HCT116 (cell line): Measurements from ENCODE around the gene ID3. TPM values are rescaled to one million over a fixed set of nuclear protein-coding genes. Genes with fewer than 3 reads are reported as not detected.

Source experiments
- ATAC-seq: fragments of 200-7000 bp; cut with Tn5 transposase; 2 replicates; pipeline ENCODE4 v1.9.1; 2020; ENCODE audit warnings: mild to moderate bottlenecking, moderate library complexity
- BruUV-seq: library from RNA; stranded (reverse); fragments of 400-500 nt; replicated peaks from 2 replicates; lab custom pipeline; 2021; lab: Mats Ljungman, UMichigan
- CTCF ChIA-PET: fragments of 300-600 bp; sonication (Branson Sonifier 250); formaldehyde crosslinking; loops from one replicate; lab custom pipeline; 2021; ENCODE audit warnings: antibody characterized with exemption; lab: Charles Lee
- POLR2A ChIA-PET: fragments of 300-600, 350-600 bp; sonication (Branson Sonifier 250); formaldehyde crosslinking; loops from one replicate; lab custom pipeline; 2021; ENCODE audit warnings: antibody characterized with exemption; lab: Charles Lee
- RAD21 ChIA-PET, 2 experiments: fragments of 300-600 bp; sonication (Branson Sonifier 250); formaldehyde crosslinking; loops; one replicate each; lab custom pipeline; 2023; ENCODE audit warnings: low total read pairs in 2 of 2; ENCODE audit not compliant: uncharacterized antibody in 2 of 2, unreplicated experiment in 2 of 2, low non-redundant PET in 1 of 2; lab: Charles Lee
- DNase-seq: peaks from one replicate; pipeline ENCODE4 v3.0.0-alpha.2; 2010; ENCODE audit warnings: low read depth, low spot score
- H2AFZ ChIP-seq: fragments of 200-600 bp; shearing (Covaris generic), sonication (generic); 2 replicates; pipeline ENCODE4 v1.6.1; 2017; ENCODE audit warnings: low read depth, mixed run types, mixed read lengths, antibody characterized with exemption, low read length; ENCODE audit not compliant: poor library complexity, severe bottlenecking
- H3K27ac ChIP-seq: 2 replicates; pipeline ENCODE4 v1.5.1; 2012; ENCODE audit warnings: low read depth, low read length
- H3K27me3 ChIP-seq: fragments of 200-600 bp; sonication (generic); 2 replicates; pipeline ENCODE4 v1.6.1; 2016; ENCODE audit warnings: mixed run types, low read length, mixed read lengths; ENCODE audit not compliant: insufficient read depth
- H3K36me3 ChIP-seq, 2 experiments: fragments of 200-500 bp in 1 of 2; fragments of 200-600 bp in 1 of 2; sonication (Bioruptor generic) in 1 of 2; sonication (generic) in 1 of 2; 2 replicates each; pipeline versions ENCODE4 v1.5.1 to v1.6.1; 2014 to 2016; ENCODE audit warnings: low read length in 2 of 2, inconsistent platforms in 1 of 2, mixed read lengths in 1 of 2, mixed run types in 1 of 2; ENCODE audit not compliant: insufficient read depth in 2 of 2, control insufficient read depth in 1 of 2
- H3K4me1 ChIP-seq, 2 experiments: fragments of 200-600 bp in 1 of 2; sonication (generic) in 1 of 2; 2 replicates each; pipeline versions ENCODE4 v1.5.1 to v1.6.1; 2012 to 2017; ENCODE audit warnings: low read length in 2 of 2, inconsistent platforms in 1 of 2, mild to moderate bottlenecking in 1 of 2, mixed read lengths in 1 of 2, mixed run types in 1 of 2, moderate library complexity in 1 of 2; ENCODE audit not compliant: insufficient read depth in 2 of 2, control insufficient read depth in 1 of 2
- H3K4me2 ChIP-seq: fragments of 200-600 bp; sonication (generic); 2 replicates; pipeline ENCODE4 v1.6.1; 2017; ENCODE audit warnings: mixed run types, low read length, mixed read lengths
- H3K4me3 ChIP-seq, 2 experiments: fragments of 200-600 bp in 1 of 2; sonication (generic) in 1 of 2; replicated peaks in 1 of 2; 2 replicates each; pipeline ENCODE4 v1.5.1; 2011 to 2016; ENCODE audit warnings: low read length in 2 of 2, control low read depth in 1 of 2, low read depth in 1 of 2, mild to moderate bottlenecking in 1 of 2, mixed read lengths in 1 of 2, mixed run types in 1 of 2
- H3K79me2 ChIP-seq: fragments of 200-600 bp; sonication (generic); 2 replicates; pipeline ENCODE4 v1.6.1; 2017; ENCODE audit warnings: mild to moderate bottlenecking, mixed run types, low read length, moderate library complexity, mixed read lengths; ENCODE audit not compliant: insufficient read depth
- H3K9ac ChIP-seq: fragments of 200-600 bp; sonication (generic); 2 replicates; pipeline ENCODE4 v1.6.1; 2016; ENCODE audit warnings: low read length, mixed read lengths
- H3K9me2 ChIP-seq: fragments of 200-600 bp; sonication (generic), shearing (Covaris generic); 2 replicates; pipeline ENCODE4 v1.6.1; 2017; ENCODE audit warnings: mixed run types, mild to moderate bottlenecking, moderate library complexity; ENCODE audit not compliant: insufficient read depth
- H3K9me3 ChIP-seq, 2 experiments: fragments of 200-500 bp in 1 of 2; fragments of 200-600 bp in 1 of 2; sonication (Bioruptor generic) in 1 of 2; sonication (generic) in 1 of 2; 2 replicates each; pipeline ENCODE4 v1.6.1; 2014 to 2017; ENCODE audit warnings: low read length in 2 of 2, mixed read lengths in 2 of 2, inconsistent platforms in 1 of 2, low read depth in 1 of 2, mild to moderate bottlenecking in 1 of 2, mixed run types in 1 of 2, moderate library complexity in 1 of 2; ENCODE audit not compliant: control insufficient read depth in 1 of 2, insufficient read depth in 1 of 2
- H4K20me1 ChIP-seq: fragments of 200-600 bp; sonication (generic), shearing (Covaris generic); 2 replicates; pipeline ENCODE4 v1.6.1; 2017; ENCODE audit warnings: mixed run types, mild to moderate bottlenecking, moderate library complexity; ENCODE audit not compliant: insufficient read depth
- EGR1 ChIP-seq: IDR thresholded peaks from 2 replicates; pipeline ENCODE4 v1.6.1; 2012; ENCODE audit warnings: low read depth
- FOSL1 ChIP-seq: IDR thresholded peaks from 2 replicates; pipeline ENCODE4 v1.6.1; 2012; ENCODE audit warnings: low read depth
- MAX ChIP-seq: IDR thresholded peaks from 2 replicates; pipeline ENCODE4 v1.6.1; 2012
- POLR2A ChIP-seq: IDR thresholded peaks from 2 replicates; pipeline ENCODE4 v1.7.0; 2011; ENCODE audit warnings: borderline replicate concordance; ENCODE audit not compliant: insufficient read depth, insufficient read length; ENCODE audit errors: extremely low read depth
- RAD21 ChIP-seq: IDR thresholded peaks from 2 replicates; pipeline ENCODE4 v1.6.1; 2012; ENCODE audit warnings: low read depth, mild to moderate bottlenecking
- SRF ChIP-seq: IDR thresholded peaks from 2 replicates; pipeline ENCODE4 v1.6.1; 2012; ENCODE audit warnings: low read depth
- YY1 ChIP-seq: IDR thresholded peaks from 2 replicates; pipeline ENCODE4 v1.6.1; 2011; ENCODE audit warnings: low read length, low read depth, moderate library complexity, mild to moderate bottlenecking; ENCODE audit not compliant: insufficient replicate concordance; ENCODE audit errors: extremely low read depth
- ZNF274 ChIP-seq: fragments of 200-500 bp; sonication (Bioruptor generic); IDR thresholded peaks from 2 replicates; pipeline ENCODE4 v1.6.1; 2014; ENCODE audit warnings: mild to moderate bottlenecking, low read depth, low read length, inconsistent platforms
- intact Hi-C: fragments of 100-400 bp; cut with micrococcal nuclease; formaldehyde crosslinking; loops from 2 replicates; pipeline ENCODE4 v1.10.0; 2022
- total RNA-seq: library from RNA; stranded (reverse); gene quantifications from one replicate; pipeline ENCODE4 v1.2.1, GENCODE V29; 2021; ENCODE audit not compliant: unreplicated experiment

ID3 gene
- total RNA-seq, 1 experiment from 2014 or later, result 183 TPM

GRCh38 chr1:23601968-23602876, 42.9 kb upstream of the ID3 start:
- CTCF ChIA-PET, result no interaction called here
- RAD21 ChIA-PET, result interaction anchor here in 1 of 2 experiments (1.1 kb wide), 1 partner anchor 35 kb away, joined by 3 read pairs; no protein-coding TSS in a partner anchor
- intact Hi-C loops, result no loop called here
- TF ChIP-seq SRF (no peak), EGR1 (no peak), POLR2A (no peak), MAX (no peak), YY1 (no peak), RAD21 (no peak)
- Histone ChIP-seq H3K9ac (no peak overlapping the region), H3K4me1 (peaks cover 2 to 7% of the 10 kb centered on the region in 2 experiments; a peak in 3 of 4 replicates), H3K9me3 (no peaks in the 10 kb centered on the region), H3K36me3 (no peaks in the 10 kb centered on the region), H4K20me1 (no peaks in the 10 kb centered on the region), H3K79me2 (no peaks in the 10 kb centered on the region), H3K27me3 (no peaks in the 10 kb centered on the region), H3K9me2 (no peaks in the 10 kb centered on the region), H2AFZ (no peak overlapping the region), H3K4me2 (no peak overlapping the region), H3K27ac (no peak overlapping the region), H3K4me3 (no peak overlapping the region)
- no peak for ATAC-seq
- POLR2A ChIA-PET, result no interaction called here
- no TSS peak for BruUV-seq
- DNase-seq, result no peak

DNA sequence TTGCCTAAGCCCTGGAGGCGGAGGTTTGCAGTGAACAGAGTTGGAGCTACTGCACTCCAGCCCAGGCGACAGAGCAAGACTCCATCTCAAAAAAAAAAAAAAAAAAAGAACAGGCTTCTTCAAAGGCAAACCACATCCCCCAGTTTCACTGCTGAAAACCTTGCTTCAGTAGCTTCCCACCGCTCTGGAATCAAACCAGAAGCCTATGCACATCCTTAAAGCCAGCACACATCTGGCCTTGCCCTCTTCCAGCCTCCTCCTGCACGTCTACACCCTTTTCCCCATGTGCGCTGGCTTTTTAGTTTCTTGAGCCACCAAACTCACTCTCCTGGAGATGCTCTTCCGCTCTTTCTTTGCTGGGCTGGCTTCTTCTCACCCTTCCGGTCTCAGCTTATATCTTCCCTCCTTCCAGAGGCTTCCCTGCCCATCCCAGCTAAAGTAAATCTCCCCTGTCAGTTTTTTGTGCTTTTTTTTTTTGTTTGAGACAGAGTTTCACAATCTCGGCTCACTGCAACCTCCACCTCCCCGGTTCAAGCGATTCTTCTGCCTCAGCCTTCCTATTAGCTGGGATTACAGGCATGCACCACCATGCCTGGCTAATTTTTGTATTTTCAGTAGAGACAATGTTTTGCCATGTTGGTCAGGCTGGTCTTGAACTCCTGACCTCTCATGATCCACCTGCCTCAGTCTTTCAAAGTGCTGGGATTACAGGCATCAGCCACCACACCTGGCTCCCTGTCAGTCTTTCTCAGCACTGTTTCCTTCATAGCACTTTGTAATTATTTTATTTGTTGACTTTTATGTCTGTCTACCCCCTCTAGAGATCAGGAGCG, 42.0 kb upstream of the ID3 start:
- Histone ChIP-seq H3K79me2 (no peaks in the 10 kb centered on the region), H3K9ac (no peak overlapping the region), H3K9me2 (no peaks in the 10 kb centered on the region), H3K27me3 (no peaks in the 10 kb centered on the region), H4K20me1 (no peaks in the 10 kb centered on the region), H3K36me3 (no peaks in the 10 kb centered on the region), H3K27ac (no peak overlapping the region), H3K9me3 (no peaks in the 10 kb centered on the region), H3K4me2 (no peak overlapping the region), H3K4me1 (peaks cover 0 to under 1% of the 10 kb centered on the region in 2 experiments; a peak in 1 of 4 replicates), H3K4me3 (no peak overlapping the region), H2AFZ (no peak overlapping the region)
- intact Hi-C loops, result no loop called here
- DNase-seq (no peak), ATAC-seq (no peak)
- RAD21 ChIA-PET, result no interaction called here
- CTCF ChIA-PET, result no interaction called here
- TF ChIP-seq MAX (no peak), FOSL1 (no peak), ZNF274 (no peak), RAD21 (no peak)
- BruUV-seq, result no TSS peak
- POLR2A ChIA-PET, result no interaction called here
